H1 (cell line): ENCODE measurements around the gene PLA2G4A. TPM values are rescaled to one million over a fixed set of nuclear protein-coding genes. Genes with fewer than 3 reads are reported as not detected.

Source experiments
- CTCF ChIA-PET: fragments of 300-600 bp; sonication (Branson Sonifier 250); formaldehyde crosslinking; loops from one replicate; lab custom pipeline; 2021; ENCODE audit not compliant: partially characterized antibody; lab: Charles Lee
- POLR2A ChIA-PET: fragments of 300-600 bp; sonication (Branson Sonifier 250); formaldehyde crosslinking; loops from one replicate; lab custom pipeline; 2021; ENCODE audit warnings: inconsistent platforms; ENCODE audit not compliant: partially characterized antibody; lab: Charles Lee
- DNase-seq, 2 experiments: peaks; one replicate each; pipeline versions ENCODE4 v3.0.0 to v3.0.0-alpha.2; 2010 to 2022; ENCODE audit warnings: low spot score in 2 of 2, low read depth in 1 of 2, mixed read lengths in 1 of 2
- FAIRE-seq: peaks from 2 replicates; lab custom pipeline; 2011; peaks lifted over from hg19 to GRCh38; lab: Jason Lieb, UNC
- H2AFZ ChIP-seq: 2 replicates; pipeline ENCODE4 v1.8.1; 2012; ENCODE audit warnings: low read length, inconsistent platforms
- H2AK5ac ChIP-seq: 2 replicates; pipeline ENCODE4 v1.6.1; 2013; ENCODE audit warnings: low read depth, low read length
- H2BK120ac ChIP-seq: replicated peaks from 2 replicates; pipeline ENCODE3; 2013; ENCODE audit warnings: low read depth, low read length, inconsistent platforms
- H2BK12ac ChIP-seq: 2 replicates; pipeline ENCODE4 v1.6.1; 2013; ENCODE audit warnings: low read depth, low read length
- H2BK15ac ChIP-seq: 2 replicates; pipeline ENCODE4 v1.6.1; 2013; ENCODE audit warnings: low read length
- H2BK20ac ChIP-seq: 2 replicates; pipeline ENCODE4 v1.6.1; 2013; ENCODE audit warnings: low read length
- H2BK5ac ChIP-seq: 2 replicates; pipeline ENCODE4 v1.6.1; 2013; ENCODE audit warnings: low read depth, low read length
- H3K14ac ChIP-seq: 2 replicates; pipeline ENCODE4 v1.6.1; 2013; ENCODE audit warnings: inconsistent platforms; ENCODE audit not compliant: insufficient read length
- H3K18ac ChIP-seq: 2 replicates; pipeline ENCODE4 v1.6.1; 2013; ENCODE audit warnings: low read length; ENCODE audit errors: extremely low read depth
- H3K23ac ChIP-seq: 2 replicates; pipeline ENCODE4 v1.6.1; 2013; ENCODE audit warnings: inconsistent platforms; ENCODE audit not compliant: insufficient read length
- H3K23me2 ChIP-seq: 2 replicates; pipeline ENCODE4 v1.6.1; 2013; ENCODE audit warnings: low read depth, low read length
- H3K27ac ChIP-seq: 2 replicates; pipeline ENCODE4 v1.6.1; 2011; ENCODE audit warnings: low read depth, low read length, inconsistent platforms
- H3K27me3 ChIP-seq, 4 experiments: replicated peaks in 1 of 4; 1 replicate in 1 of 4; 2 replicates in 3 of 4; pipeline versions ENCODE4 v1.6.1 to v1.8.1; 2011 to 2013; ENCODE audit warnings: low read length in 3 of 4, mild to moderate bottlenecking in 3 of 4, inconsistent platforms in 2 of 4, mixed read lengths in 2 of 4, moderate library complexity in 1 of 4; ENCODE audit not compliant: control insufficient read depth in 3 of 4, insufficient read depth in 3 of 4; ENCODE audit errors: extremely low read depth in 1 of 4
- H3K36me3 ChIP-seq, 4 experiments: 2 replicates each; pipeline versions ENCODE4 v1.6.1 to v1.8.1; 2011 to 2013; ENCODE audit warnings: mild to moderate bottlenecking in 4 of 4, low read length in 3 of 4, moderate library complexity in 2 of 4, control low read depth in 1 of 4, inconsistent platforms in 1 of 4; ENCODE audit not compliant: insufficient read depth in 4 of 4, control insufficient read depth in 2 of 4
- H3K4ac ChIP-seq: replicated peaks from 2 replicates; pipeline ENCODE3; 2013; ENCODE audit warnings: low read length, low read depth, mixed read lengths, inconsistent platforms; ENCODE audit not compliant: insufficient read length
- H3K4me1 ChIP-seq, 4 experiments: replicated peaks in 1 of 4; 1 replicate in 1 of 4; 2 replicates in 3 of 4; pipeline versions ENCODE4 v1.6.1 to v1.8.1; 2011 to 2013; ENCODE audit warnings: low read length in 3 of 4, inconsistent platforms in 2 of 4, mixed read lengths in 1 of 4; ENCODE audit not compliant: insufficient read depth in 4 of 4, control insufficient read depth in 3 of 4
- H3K4me2 ChIP-seq, 2 experiments: 2 replicates each; pipeline versions ENCODE4 v1.6.1 to v1.8.1; 2011 to 2013; ENCODE audit warnings: low read depth in 2 of 2, low read length in 2 of 2, control low read depth in 1 of 2, inconsistent platforms in 1 of 2, mild to moderate bottlenecking in 1 of 2; ENCODE audit not compliant: insufficient read depth in 1 of 2
- H3K4me3 ChIP-seq, 4 experiments: fragments of 200-600, 300-600 bp in 1 of 4; sonication (generic), shearing (Covaris generic), sonication (Bioruptor Twin) in 1 of 4; 2 replicates each; pipeline versions ENCODE4 v1.5.1 to v1.8.1; 2011 to 2016; ENCODE audit warnings: low read length in 4 of 4, low read depth in 3 of 4, control low read depth in 2 of 4, inconsistent platforms in 2 of 4, mild to moderate bottlenecking in 2 of 4, mixed read lengths in 1 of 4, moderate library complexity in 1 of 4; ENCODE audit not compliant: insufficient read depth in 2 of 4; ENCODE audit errors: extremely low read depth in 1 of 4
- H3K56ac ChIP-seq: replicated peaks from 2 replicates; pipeline ENCODE3; 2013; ENCODE audit warnings: low read depth, mild to moderate bottlenecking, mixed read lengths, low read length, inconsistent platforms; ENCODE audit not compliant: insufficient read length
- H3K79me1 ChIP-seq: 2 replicates; pipeline ENCODE4 v1.6.1; 2013; ENCODE audit warnings: low read depth, low read length, control low read depth
- H3K79me2 ChIP-seq, 2 experiments: 2 replicates each; pipeline versions ENCODE4 v1.6.1 to v1.8.1; 2012 to 2013; ENCODE audit warnings: low read length in 2 of 2, mild to moderate bottlenecking in 2 of 2, inconsistent platforms in 1 of 2; ENCODE audit not compliant: insufficient read depth in 2 of 2, control insufficient read depth in 1 of 2
- H3K9ac ChIP-seq, 4 experiments: replicated peaks in 1 of 4; 1 replicate in 1 of 4; 2 replicates in 3 of 4; pipeline versions ENCODE4 v1.6.1 to v1.8.1; 2011 to 2013; ENCODE audit warnings: low read depth in 3 of 4, low read length in 3 of 4, control low read depth in 2 of 4, mild to moderate bottlenecking in 2 of 4, moderate library complexity in 2 of 4, inconsistent platforms in 1 of 4; ENCODE audit errors: extremely low read depth in 1 of 4
- H3K9me3 ChIP-seq, 2 experiments: 2 replicates each; pipeline versions ENCODE4 v1.6.1 to v1.8.1; 2012 to 2013; ENCODE audit warnings: mild to moderate bottlenecking in 2 of 2, moderate library complexity in 2 of 2, control low read depth in 1 of 2, inconsistent platforms in 1 of 2, low read depth in 1 of 2, low read length in 1 of 2, mixed read lengths in 1 of 2; ENCODE audit not compliant: insufficient read depth in 2 of 2
- H4K20me1 ChIP-seq, 2 experiments: replicated peaks in 1 of 2; 2 replicates each; pipeline versions ENCODE3 to v1.8.1; 2011 to 2013; ENCODE audit warnings: inconsistent platforms in 2 of 2, low read length in 2 of 2, mild to moderate bottlenecking in 1 of 2; ENCODE audit not compliant: insufficient read depth in 2 of 2, control insufficient read depth in 1 of 2
- H4K5ac ChIP-seq: 2 replicates; pipeline ENCODE4 v1.6.1; 2013; ENCODE audit warnings: low read length, low read depth, mixed read lengths, inconsistent platforms; ENCODE audit not compliant: insufficient read length
- H4K8ac ChIP-seq: 2 replicates; pipeline ENCODE4 v1.8.0; 2013; ENCODE audit warnings: mild to moderate bottlenecking, moderate library complexity, low read length, inconsistent platforms; ENCODE audit not compliant: insufficient read depth; ENCODE audit errors: extremely low read depth
- H4K91ac ChIP-seq: replicated peaks from 2 replicates; pipeline ENCODE3; 2013; ENCODE audit warnings: low read length, mixed read lengths, inconsistent platforms; ENCODE audit not compliant: insufficient read length
- ASH2L ChIP-seq: fragments of 200-600, 300-600 bp; sonication (generic); IDR thresholded peaks from one replicate; pipeline ENCODE4 v1.7.1; 2017; ENCODE audit warnings: low read length
- ATF2 ChIP-seq: IDR thresholded peaks from 2 replicates; pipeline ENCODE4 v1.6.1; 2012; ENCODE audit warnings: low read length, inconsistent platforms
- HDAC6 ChIP-seq: IDR thresholded peaks from one replicate; pipeline ENCODE4 v1.7.1; 2012; ENCODE audit warnings: low read depth, mild to moderate bottlenecking, inconsistent platforms, low read length, moderate library complexity
- KDM5A ChIP-seq: fragments of 200-600 bp; IDR thresholded peaks from 2 replicates; pipeline ENCODE4 v1.7.1; 2012; ENCODE audit warnings: mild to moderate bottlenecking, low read length, inconsistent platforms, mixed read lengths
- MAFK ChIP-seq: IDR thresholded peaks from 2 replicates; pipeline ENCODE4 v1.6.1; 2012; ENCODE audit warnings: low read depth, mild to moderate bottlenecking, improper control_type of control experiment, low read length
- POLR2AphosphoS5 ChIP-seq: IDR thresholded peaks from 2 replicates; pipeline ENCODE4 v1.6.1; 2011; ENCODE audit warnings: low read depth, low read length
- RBBP5 ChIP-seq: IDR thresholded peaks from 2 replicates; pipeline ENCODE4 v1.7.1; 2012; ENCODE audit warnings: low read depth, mild to moderate bottlenecking, inconsistent platforms, low read length, moderate library complexity, borderline replicate concordance
- TAF1 ChIP-seq: IDR thresholded peaks from 2 replicates; pipeline ENCODE4 v1.6.1; 2011; ENCODE audit warnings: mild to moderate bottlenecking, low read depth, low read length
- TAF7 ChIP-seq: optimal IDR thresholded peaks from 2 replicates; pipeline ENCODE3; 2011; ENCODE audit warnings: low read depth, mild to moderate bottlenecking, inconsistent platforms, low read length, moderate library complexity, borderline replicate concordance
- WGBS, 2 experiments: shearing (Covaris generic) in 1 of 2; methylation state at CpG; one replicate each; pipeline versions ENCODE4 v1.1.6 to v1.1.7; 2013 to 2015; ENCODE audit warnings: low lambda C conversion rate in 2 of 2, mixed read lengths in 2 of 2, inconsistent platforms in 1 of 2, low coverage in 1 of 2, missing lambda C conversion rate in 1 of 2; ENCODE audit not compliant: insufficient replicate concordance in 2 of 2, insufficient coverage in 1 of 2, insufficient read length in 1 of 2; ENCODE audit errors: extremely low coverage in 1 of 2, missing lambda C conversion rate in 1 of 2; 5-methylcytosine and 5-hydroxymethylcytosine counted together
- polyA plus RNA-seq, 7 experiments: library from polyadenylated mRNA; depleted of rRNA in 3 of 7; stranded (reverse) in 5 of 7; unstranded in 2 of 7; fragments of >200 nt in 5 of 7; fragments of 200-250 nt in 2 of 7; gene quantifications; 1 replicate in 5 of 7; 2 replicates in 1 of 7; 4 replicates in 1 of 7; pipeline versions ENCODE4 v1.2.1 to v1.2.3, GENCODE V29; 2011 to 2013; ENCODE audit warnings: missing spikeins in 2 of 7, mixed read lengths in 2 of 7
- total RNA-seq: library from RNA; stranded (reverse); fragmentation: NEBNext Ultra II Directional; extraction: Animal tissue kit (Norgen Biotek cat#: 25700); gene quantifications from 2 replicates; pipeline ENCODE4 v1.2.1, GENCODE V29; 2021

Gene PLA2G4A
- total and polyA plus RNA-seq, 2 of the 8 experiments (the other 6 are each of a cell fraction or from before 2014, with no cell fraction given), result 0.63 to 1.4 TPM

GRCh38 chr1:187009320-187009719 lies 180.6 kb downstream of the PLA2G4A start:
- no peak for TF ChIP-seq TAF7
- no peak for TF ChIP-seq HDAC6
- no peak for TF ChIP-seq RBBP5
- TF ChIP-seq KDM5A, result no peak
- TF ChIP-seq POLR2AphosphoS5, result no peak
- no peak for TF ChIP-seq ASH2L
- no peak for TF ChIP-seq MAFK
- TF ChIP-seq TAF1, result no peak
- no peak for TF ChIP-seq ATF2
- ChIA-PET POLR2A (no interaction called here), CTCF (interaction anchor here (1.0 kb wide), 1 partner anchor 25 kb away, joined by 3 read pairs; no protein-coding TSS in a partner anchor)
- H3K27ac ChIP-seq, result no peak overlapping the region
- H3K79me1 ChIP-seq, result no peaks in the 10 kb centered on the region
- no peak overlapping the region for H2AFZ ChIP-seq
- no peak overlapping the region for H2BK12ac ChIP-seq
- H2AK5ac ChIP-seq, result no peak overlapping the region
- no peak overlapping the region for H3K14ac ChIP-seq
- H2BK120ac ChIP-seq, result no peak overlapping the region
- H3K9ac ChIP-seq, result no peak overlapping the region
- no peaks in the 10 kb centered on the region for H3K27me3 ChIP-seq
- no peak overlapping the region for H2BK5ac ChIP-seq
- no peak overlapping the region for H2BK20ac ChIP-seq
- peaks cover 12 to 13% of the 10 kb centered on the region in 2 experiments for H3K9me3 ChIP-seq
- WGBS, 2 experiments, result 61% methylated on average over 2 of the region's 2 CpGs; no CpG with 5 or more reads in 1 of the 2 experiments
- H4K8ac ChIP-seq, result no peak overlapping the region
- 0 out of 8 replicates have a peak overlapping the region, but pooled peaks of 1 of the 4 experiments have one; percentile 5 for H3K4me3 ChIP-seq
- H3K23ac ChIP-seq, result no peak overlapping the region
- DNase-seq, result peak in 1 of 2 experiments; percentile 13
- H3K18ac ChIP-seq, result no peak overlapping the region
- H3K4ac ChIP-seq, result no peak overlapping the region
- no peak overlapping the region for H4K91ac ChIP-seq
- peaks cover 0 to 4% (median 1%) of the 10 kb centered on the region in 4 experiments; a peak in 2 of 7 replicates for H3K4me1 ChIP-seq
- H3K56ac ChIP-seq, result no peak overlapping the region
- FAIRE-seq, result no peak
- H3K36me3 ChIP-seq, result peaks cover 0 to 3% (median under 1%) of the 10 kb centered on the region in 4 experiments; a peak in 2 of 8 replicates
- H3K79me2 ChIP-seq, result no peaks in the 10 kb centered on the region
- no peaks in the 10 kb centered on the region for H3K23me2 ChIP-seq
- H4K20me1 ChIP-seq, result no peaks in the 10 kb centered on the region
- H3K4me2 ChIP-seq, result no peak overlapping the region
- H2BK15ac ChIP-seq, result no peak overlapping the region
- H4K5ac ChIP-seq, result peak overlapping the region; percentile 37
